Loucy (cell line): ENCODE data around the gene ARHGEF10L.

ENCODE experiments used
- H2AFZ ChIP-seq: fragments of 200-600 bp; sonication (generic); 2 replicates; pipeline ENCODE4 v1.6.0; 2016; ENCODE audit warnings: antibody characterized with exemption, mild to moderate bottlenecking, low read length, moderate library complexity
- H3F3A ChIP-seq: fragments of 200-600 bp; 2 replicates; pipeline ENCODE4 v1.6.0; 2016; ENCODE audit warnings: antibody characterized with exemption, low read depth, mild to moderate bottlenecking
- H3K27me3 ChIP-seq: fragments of 200-600 bp; sonication (generic); 2 replicates; pipeline ENCODE4 v1.6.1; 2014; ENCODE audit warnings: low read length, mild to moderate bottlenecking; ENCODE audit not compliant: insufficient read depth, poor library complexity, severe bottlenecking
- H3K36me3 ChIP-seq: fragments of 200-600 bp; sonication (generic); 2 replicates; pipeline ENCODE4 v1.6.1; 2016; ENCODE audit warnings: low read length; ENCODE audit not compliant: insufficient read depth
- H3K4me1 ChIP-seq: fragments of 200-600 bp; sonication (generic); 2 replicates; pipeline ENCODE4 v1.5.1; 2014; ENCODE audit warnings: low read length, mild to moderate bottlenecking; ENCODE audit not compliant: insufficient read depth, poor library complexity, severe bottlenecking
- H3K4me2 ChIP-seq: fragments of 200-600 bp; sonication (generic); 2 replicates; pipeline ENCODE4 v1.6.0; 2014; ENCODE audit warnings: antibody characterized with exemption, low read length, low read depth, mild to moderate bottlenecking; ENCODE audit not compliant: poor library complexity, severe bottlenecking
- H3K4me3 ChIP-seq: fragments of 200-600 bp; sonication (generic); 2 replicates; pipeline ENCODE4 v1.5.1; 2014; ENCODE audit warnings: low read length, mild to moderate bottlenecking, mixed read lengths; ENCODE audit not compliant: poor library complexity, severe bottlenecking
- H3K79me2 ChIP-seq: fragments of 200-600 bp; sonication (generic); 2 replicates; pipeline ENCODE4 v1.6.1; 2014; ENCODE audit warnings: low read length; ENCODE audit not compliant: insufficient read depth
- H3K9ac ChIP-seq: fragments of 200-600 bp; sonication (generic); 2 replicates; pipeline ENCODE4 v1.6.0; 2014; ENCODE audit warnings: mild to moderate bottlenecking, low read depth, low read length, moderate library complexity; ENCODE audit not compliant: poor library complexity, severe bottlenecking
- H3K9me2 ChIP-seq: fragments of 200-600 bp; sonication (generic); replicated peaks from 2 replicates; pipeline ENCODE4 v1.6.1; 2016; ENCODE audit warnings: low read depth, low read length, mixed read lengths
- H3K9me3 ChIP-seq: fragments of 200-600 bp; sonication (generic); 2 replicates; pipeline ENCODE4 v1.6.1; 2014; ENCODE audit warnings: mild to moderate bottlenecking, antibody characterized with exemption, low read length, low read depth; ENCODE audit not compliant: insufficient read depth
- H4K20me1 ChIP-seq: fragments of 200-600 bp; sonication (generic); 2 replicates; pipeline ENCODE4 v1.6.0; 2014; ENCODE audit warnings: antibody characterized with exemption, low read length, mild to moderate bottlenecking; ENCODE audit not compliant: insufficient read depth, poor library complexity, severe bottlenecking
- CTCF ChIP-seq: fragments of 200-600 bp; sonication (generic); conservative IDR thresholded peaks from 2 replicates; pipeline ENCODE4 v1.5.1; 2014; ENCODE audit warnings: mild to moderate bottlenecking, antibody characterized with exemption, low read length
- EZH2phosphoT487 ChIP-seq: fragments of 200-600 bp; IDR thresholded peaks from 2 replicates; pipeline ENCODE4 v1.6.1; 2018; ENCODE audit warnings: antibody characterized with exemption, mild to moderate bottlenecking, moderate library complexity, borderline replicate concordance

Gene ARHGEF10L

DNA sequence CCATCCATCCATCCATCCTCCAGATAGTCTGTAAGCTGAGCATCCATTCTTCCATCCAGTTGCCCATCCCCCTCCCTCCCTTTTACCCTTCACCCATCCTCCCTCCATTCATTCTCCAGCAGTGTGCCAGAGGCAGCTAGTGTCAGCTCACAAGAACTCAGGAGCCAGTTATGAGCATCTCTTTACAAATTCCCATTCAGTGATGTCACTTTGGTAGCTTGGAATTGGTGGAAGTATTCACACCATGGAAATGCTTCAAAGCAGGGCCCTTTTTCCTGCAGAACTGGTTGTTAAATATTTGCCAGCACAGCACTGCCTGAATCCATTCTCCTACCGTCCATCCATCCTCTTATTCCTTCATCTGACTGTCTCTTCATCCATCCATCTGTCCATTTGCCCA, 72.5 kb downstream of the ARHGEF10L start:
- Histone ChIP-seq H3K4me3 (no peak overlapping the region), H4K20me1 (no peaks in the 10 kb centered on the region), H3K9ac (no peak overlapping the region), H3K9me3 (no peaks in the 10 kb centered on the region), H3K4me1 (peaks cover 4% of the 10 kb centered on the region), H3K36me3 (no peaks in the 10 kb centered on the region), H3K4me2 (no peak overlapping the region), H2AFZ (no peak overlapping the region), H3K79me2 (no peaks in the 10 kb centered on the region), H3K9me2 (no peaks in the 10 kb centered on the region), H3K27me3 (no peaks in the 10 kb centered on the region), H3F3A (no peaks in the 10 kb centered on the region)
- TF ChIP-seq CTCF (no peak), EZH2phosphoT487 (no peak)

DNA sequence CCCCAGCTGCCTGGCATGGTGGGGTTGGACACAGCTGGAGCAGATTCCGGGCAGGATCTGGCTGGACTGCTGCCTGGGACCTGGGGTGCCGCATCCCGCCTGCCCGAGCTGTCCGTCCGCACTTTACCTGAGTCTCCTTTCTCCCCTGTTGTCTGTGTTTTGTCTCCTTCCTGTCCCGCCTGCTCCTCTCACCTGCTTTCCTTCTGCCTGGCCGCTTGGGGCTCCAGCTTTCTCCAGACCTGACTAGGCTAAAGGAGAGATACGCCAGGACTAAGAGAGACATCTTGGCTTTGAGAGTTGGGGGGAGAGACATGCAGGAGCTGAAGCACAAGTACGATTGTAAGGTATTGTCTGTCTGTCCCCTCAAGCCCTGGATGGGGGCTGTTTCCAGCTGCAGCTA, 73.3 kb downstream of the ARHGEF10L start:
- Histone ChIP-seq H3K4me3 (no peak overlapping the region), H3K36me3 (no peaks in the 10 kb centered on the region), H3K9ac (no peak overlapping the region), H3K79me2 (no peaks in the 10 kb centered on the region), H3K4me1 (peaks cover 4% of the 10 kb centered on the region), H3K27me3 (no peaks in the 10 kb centered on the region), H3K9me3 (no peaks in the 10 kb centered on the region), H3F3A (no peaks in the 10 kb centered on the region), H3K4me2 (no peak overlapping the region), H2AFZ (no peak overlapping the region), H3K9me2 (no peaks in the 10 kb centered on the region), H4K20me1 (no peaks in the 10 kb centered on the region)
- no peak for TF ChIP-seq EZH2phosphoT487
- no peak for TF ChIP-seq CTCF

DNA sequence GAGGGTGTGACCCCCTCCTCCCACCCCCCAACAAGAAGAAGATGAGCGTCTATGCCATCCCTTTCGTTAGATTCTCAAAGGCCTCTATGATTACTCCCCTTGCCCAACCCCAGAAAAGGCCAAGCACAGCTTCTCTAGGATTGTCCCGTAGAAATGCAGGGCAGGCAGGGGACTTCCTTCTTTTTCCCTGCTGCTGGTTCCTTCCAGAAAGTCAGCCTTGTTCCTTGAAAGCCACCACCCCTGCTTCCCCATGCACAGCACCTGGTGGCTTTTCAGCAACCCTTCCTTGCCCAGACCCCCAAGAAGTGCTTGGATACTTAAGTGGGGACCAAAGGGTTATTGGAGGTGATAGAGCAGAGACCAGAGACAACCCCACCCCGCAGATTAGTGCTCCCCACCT, 75.1 kb downstream of the ARHGEF10L start:
- Histone ChIP-seq H4K20me1 (no peaks in the 10 kb centered on the region), H3K9me2 (no peaks in the 10 kb centered on the region), H3K9me3 (no peaks in the 10 kb centered on the region), H3K4me3 (no peak overlapping the region), H3K79me2 (no peaks in the 10 kb centered on the region), H3F3A (no peaks in the 10 kb centered on the region), H3K4me2 (no peak overlapping the region), H3K9ac (no peak overlapping the region), H3K27me3 (no peaks in the 10 kb centered on the region), H3K36me3 (no peaks in the 10 kb centered on the region), H2AFZ (no peak overlapping the region), H3K4me1 (peaks cover 4% of the 10 kb centered on the region)
- TF ChIP-seq EZH2phosphoT487 = no peak
- no peak for TF ChIP-seq CTCF
